UCSD-AML1 (cell line): Measurements from ENCODE around the gene ARHGEF39.
"Not testable (repeated sequence)": the region's sequence is repeated elsewhere in the genome, so short reads cannot be mapped to it uniquely, and the experiment has no call there.

Experiments used
- DNase-seq: peaks from one replicate; lab custom pipeline; 2025; ENCODE audit not compliant: unreplicated experiment; lab: John Stamatoyannopoulos, UW

Gene ARHGEF39

GRCh38 chr9:35653611-35654010 lies 11.4 kb downstream of the ARHGEF39 start:
- DNase-seq: no peak

- DNase-seq: no peak
Observed at GRCh38 chr9:35652829-35653209, 12.2 kb downstream of the ARHGEF39 start.

GRCh38 chr9:35651956-35652828 lies 12.8 kb downstream of the ARHGEF39 start:
- no peak for DNase-seq

- no peak for DNase-seq
Observed at GRCh38 chr9:35650341-35651158, 14.4 kb downstream of the ARHGEF39 start, which contains the start of gene SIT1. Gene SIT1 (minus strand): TSS chr9:35650931. CDS start chr9:35650853, 78 bp downstream.

GRCh38 chr9:35649431-35650340 lies 15.3 kb downstream of the ARHGEF39 start:
- DNase-seq: peak; percentile 67

GRCh38 chr9:35646533-35647265 lies 18.3 kb downstream of the ARHGEF39 start:
- peak; percentile 94 for DNase-seq

GRCh38 chr9:35646153-35646532 lies 18.9 kb downstream of the ARHGEF39 start:
- peak; percentile 71 for DNase-seq

- DNase-seq: not testable (repeated sequence)
Observed at GRCh38 chr9:35645736-35646135, 19.3 kb downstream of the ARHGEF39 start.

GRCh38 chr9:35643046-35643445 lies 21.9 kb downstream of the ARHGEF39 start:
- no peak for DNase-seq

GRCh38 chr9:35641478-35641877 lies 23.5 kb downstream of the ARHGEF39 start:
- DNase-seq: not testable (repeated sequence)

- DNase-seq: not testable (repeated sequence)
Observed at GRCh38 chr9:35640431-35640830, 24.6 kb downstream of the ARHGEF39 start.

- no peak for DNase-seq
Observed at GRCh38 chr9:35639631-35640030, 25.4 kb downstream of the ARHGEF39 start.

- not testable (repeated sequence) for DNase-seq
Observed at GRCh38 chr9:35639225-35639624, 25.8 kb downstream of the ARHGEF39 start.

GRCh38 chr9:35638751-35639150 lies 26.2 kb downstream of the ARHGEF39 start:
- not testable (repeated sequence) for DNase-seq

GRCh38 chr9:35637427-35637955 lies 27.5 kb downstream of the ARHGEF39 start:
- DNase-seq: not testable (repeated sequence)

GRCh38 chr9:35636877-35637246 lies 28.1 kb downstream of the ARHGEF39 start:
- not testable (repeated sequence) for DNase-seq

- DNase-seq: no peak
Observed at GRCh38 chr9:35636135-35636876, 28.7 kb downstream of the ARHGEF39 start.

- DNase-seq: no peak
Observed at GRCh38 chr9:35635730-35636129, 29.3 kb downstream of the ARHGEF39 start.

GRCh38 chr9:35629597-35629996 lies 35.4 kb downstream of the ARHGEF39 start:
- DNase-seq: no peak
